Kidney (tissue), 14 donors: ENCODE measurements around the gene SH3RF3. TPM values are rescaled to one million over a fixed set of nuclear protein-coding genes. Genes with fewer than 3 reads are reported as not detected.

Source experiments
- DNase-seq, 5 donors: peaks; one replicate each; pipeline ENCODE4 v3.0.0-alpha.2; 2013 to 2020
- FAIRE-seq: peaks from 2 replicates; lab custom pipeline; 2012; peaks lifted over from hg19 to GRCh38; lab: Jason Lieb, UNC
- H3K27ac ChIP-seq, 2 donors: one replicate each; pipeline ENCODE4 v1.7.0; 2013; ENCODE audit warnings: low read depth in 2 of 2, low read length in 2 of 2, inconsistent platforms in 1 of 2
- H3K27me3 ChIP-seq: one replicate; pipeline ENCODE4 v1.7.1; 2013; ENCODE audit warnings: low read length, inconsistent platforms; ENCODE audit not compliant: control insufficient read depth, insufficient read depth
- H3K36me3 ChIP-seq, 3 donors: one replicate each; pipeline versions ENCODE4 v1.7.0 to v1.7.1; 2013; ENCODE audit warnings: low read length in 3 of 3, control low read depth in 1 of 3, inconsistent platforms in 1 of 3; ENCODE audit not compliant: insufficient read depth in 3 of 3, control insufficient read depth in 2 of 3
- H3K4me1 ChIP-seq, 3 donors: one replicate each; pipeline versions ENCODE4 v1.7.0 to v1.7.1; 2013; ENCODE audit warnings: low read length in 3 of 3, inconsistent platforms in 1 of 3, low read depth in 1 of 3; ENCODE audit not compliant: control insufficient read depth in 2 of 3, insufficient read depth in 2 of 3
- H3K4me3 ChIP-seq, 3 donors: one replicate each; pipeline versions ENCODE4 v1.7.0 to v1.8.1; 2013; ENCODE audit warnings: low read length in 3 of 3, control low read depth in 1 of 3, inconsistent platforms in 1 of 3
- H3K9ac ChIP-seq, 3 donors: one replicate each; pipeline versions ENCODE4 v1.7.0 to v1.7.1; 2013; ENCODE audit warnings: low read length in 3 of 3, control low read depth in 1 of 3, inconsistent platforms in 1 of 3
- H3K9me3 ChIP-seq, 3 donors: one replicate each; pipeline versions ENCODE4 v1.7.0 to v1.7.1; 2013; ENCODE audit warnings: low read length in 3 of 3, control low read depth in 1 of 3, inconsistent platforms in 1 of 3; ENCODE audit not compliant: control insufficient read depth in 2 of 3, insufficient read depth in 1 of 3
- intact Hi-C: fragments of 100-400 bp; cut with DNase I; formaldehyde crosslinking; loops from one replicate; pipeline ENCODE4 v1.11.1; 2022
- polyA plus RNA-seq: library from polyadenylated mRNA; stranded (reverse); fragments of 350-450 nt; fragmentation: Illumina TruSeq; extraction: RNeasy Lipid Tissue Mini Kit (QIAGEN cat#74804); gene quantifications from one replicate; pipeline ENCODE4 v1.2.3, GENCODE V29; 2014; ENCODE audit warnings: low read depth, low replicate concordance; ENCODE audit not compliant: insufficient read depth
- total RNA-seq: library from RNA; stranded (reverse); fragmentation: NEBNext Ultra II Directional; extraction: Animal tissue kit (Norgen Biotek cat#: 25700); gene quantifications from one replicate; pipeline ENCODE4 v1.2.1, GENCODE V29; 2021
- TF ChIP-seq, protein P1 (sequence below): IDR thresholded peaks from 3 replicates; pipeline ENCODE4 v1.5.1; 2012; ENCODE audit warnings: mild to moderate bottlenecking, moderate library complexity, borderline replicate concordance; ENCODE audit not compliant: insufficient read depth; ENCODE audit errors: extremely low read depth
- donor health status: control.
- donor health status: control.
- donor health status: control.
- donor health status: control.
- donor health status: control.
- donor health status: DM: yes; HTN: yes; CAD: no.
- donor health status: Normal renal cell carcinoma (clear cell type).

The SH3RF3 gene
- total and polyA plus RNA-seq, 2 donors from 2014 or later = 1.7 to 10.7 TPM

DNA sequence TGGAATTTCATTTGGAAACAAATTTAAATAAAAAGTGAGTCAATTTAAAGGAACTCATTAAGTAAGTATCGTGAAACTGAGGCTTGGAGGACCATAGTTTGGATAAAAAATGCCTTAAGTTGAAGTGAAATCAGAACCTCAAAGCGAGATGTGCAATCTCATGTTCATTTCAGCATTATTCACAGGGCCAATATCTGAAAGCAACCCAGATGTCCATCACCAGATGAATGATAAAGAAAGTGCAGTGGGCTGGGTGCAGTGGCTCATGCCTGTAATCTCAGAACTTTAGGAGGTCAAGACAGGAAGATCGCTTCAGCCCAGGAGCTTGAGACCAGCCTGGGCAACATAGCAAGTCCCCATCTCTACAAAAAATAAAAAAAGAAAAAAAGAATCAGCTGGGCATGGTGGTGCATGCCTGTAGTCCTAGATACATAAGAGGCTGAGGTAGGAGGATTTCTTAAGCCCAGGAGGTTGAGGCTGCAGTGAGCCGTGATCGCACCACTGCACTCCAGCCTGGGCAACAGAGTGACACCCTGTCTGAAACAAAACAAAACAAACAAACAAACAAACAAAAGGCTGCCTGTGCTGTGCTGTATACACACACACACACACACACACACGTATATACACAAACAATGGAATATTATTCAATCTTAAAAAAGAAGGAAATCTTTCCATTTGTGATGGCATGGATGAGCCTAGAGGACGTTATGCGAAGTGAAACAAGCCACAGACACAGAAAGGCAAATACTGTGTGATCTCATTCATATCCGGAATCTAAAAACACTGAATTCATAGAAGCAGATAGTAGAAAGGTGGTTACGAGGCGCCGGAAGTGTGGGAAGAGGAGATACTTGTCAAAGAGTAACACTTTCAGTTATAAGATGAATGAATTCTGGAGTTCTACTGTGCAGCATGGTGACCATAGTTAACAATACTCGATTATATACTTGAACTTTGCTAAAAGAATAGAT lies 14.5 kb downstream of the SH3RF3 start:
- H3K9ac ChIP-seq = no peak overlapping the region
- FAIRE-seq (no peak), DNase-seq (no peak)
- H3K27me3 ChIP-seq = no peaks in the 10 kb centered on the region
- H3K9me3 ChIP-seq = no peaks in the 10 kb centered on the region
- TF ChIP-seq, protein P1, sequence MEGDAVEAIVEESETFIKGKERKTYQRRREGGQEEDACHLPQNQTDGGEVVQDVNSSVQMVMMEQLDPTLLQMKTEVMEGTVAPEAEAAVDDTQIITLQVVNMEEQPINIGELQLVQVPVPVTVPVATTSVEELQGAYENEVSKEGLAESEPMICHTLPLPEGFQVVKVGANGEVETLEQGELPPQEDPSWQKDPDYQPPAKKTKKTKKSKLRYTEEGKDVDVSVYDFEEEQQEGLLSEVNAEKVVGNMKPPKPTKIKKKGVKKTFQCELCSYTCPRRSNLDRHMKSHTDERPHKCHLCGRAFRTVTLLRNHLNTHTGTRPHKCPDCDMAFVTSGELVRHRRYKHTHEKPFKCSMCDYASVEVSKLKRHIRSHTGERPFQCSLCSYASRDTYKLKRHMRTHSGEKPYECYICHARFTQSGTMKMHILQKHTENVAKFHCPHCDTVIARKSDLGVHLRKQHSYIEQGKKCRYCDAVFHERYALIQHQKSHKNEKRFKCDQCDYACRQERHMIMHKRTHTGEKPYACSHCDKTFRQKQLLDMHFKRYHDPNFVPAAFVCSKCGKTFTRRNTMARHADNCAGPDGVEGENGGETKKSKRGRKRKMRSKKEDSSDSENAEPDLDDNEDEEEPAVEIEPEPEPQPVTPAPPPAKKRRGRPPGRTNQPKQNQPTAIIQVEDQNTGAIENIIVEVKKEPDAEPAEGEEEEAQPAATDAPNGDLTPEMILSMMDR = no peak
- no peaks in the 10 kb centered on the region for H3K4me1 ChIP-seq
- H3K27ac ChIP-seq = no peak overlapping the region
- H3K36me3 ChIP-seq = no peaks in the 10 kb centered on the region
- no peak overlapping the region for H3K4me3 ChIP-seq
- intact Hi-C loops = no loop called here

DNA sequence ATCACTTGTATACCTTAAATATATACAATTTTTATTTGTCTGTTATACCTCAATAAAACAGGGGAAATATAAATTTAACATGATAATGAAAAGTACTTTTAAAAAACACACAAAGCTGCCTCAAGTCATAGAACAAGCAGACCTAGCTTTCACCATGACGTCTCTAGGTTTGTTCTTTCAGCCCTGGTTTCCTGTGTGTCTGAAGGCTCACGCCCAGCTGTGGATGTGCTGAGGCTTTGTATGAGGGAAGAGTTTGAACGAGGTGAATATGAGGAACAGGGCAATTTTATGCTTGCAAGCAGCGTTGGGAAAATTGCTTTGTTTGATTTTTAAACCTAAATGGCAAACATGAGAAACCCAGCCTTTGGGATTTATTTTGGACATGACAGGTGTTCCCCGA lies 15.3 kb downstream of the SH3RF3 start:
- H3K27me3 ChIP-seq = no peaks in the 10 kb centered on the region
- no peak for DNase-seq
- H3K9me3 ChIP-seq = no peaks in the 10 kb centered on the region
- H3K27ac ChIP-seq = no peak overlapping the region
- H3K4me1 ChIP-seq = no peaks in the 10 kb centered on the region
- H3K4me3 ChIP-seq = no peak overlapping the region
- TF ChIP-seq, protein P1 = no peak
- no peaks in the 10 kb centered on the region for H3K36me3 ChIP-seq
- FAIRE-seq = no peak
- intact Hi-C loops = no loop called here
- no peak overlapping the region for H3K9ac ChIP-seq

DNA sequence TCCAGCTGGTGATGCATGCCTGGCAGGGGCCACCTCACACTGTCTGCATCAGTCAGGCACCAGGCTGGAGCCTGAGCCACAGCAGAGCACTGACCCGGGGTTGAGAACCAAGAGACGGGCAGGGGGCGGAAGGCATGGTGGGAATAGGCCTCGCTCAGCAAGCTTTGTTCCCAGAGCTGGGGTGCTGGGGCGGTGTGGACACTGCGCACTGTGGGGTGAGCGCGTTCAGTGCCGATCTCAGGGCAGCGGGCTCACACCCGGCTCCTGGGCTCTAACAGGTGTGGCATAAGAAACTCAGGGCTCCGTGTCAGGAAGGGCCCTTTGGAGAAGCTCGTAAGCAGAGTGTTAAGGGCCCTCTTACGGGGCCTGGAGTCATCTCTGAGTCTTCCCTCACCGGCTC lies 15.7 kb downstream of the SH3RF3 start:
- H3K36me3 ChIP-seq = no peaks in the 10 kb centered on the region
- H3K9ac ChIP-seq = no peak overlapping the region
- no peaks in the 10 kb centered on the region for H3K4me1 ChIP-seq
- TF ChIP-seq, protein P1 = no peak
- H3K27me3 ChIP-seq = no peaks in the 10 kb centered on the region
- DNase-seq = no peak
- no peak overlapping the region for H3K27ac ChIP-seq
- H3K9me3 ChIP-seq = no peaks in the 10 kb centered on the region
- H3K4me3 ChIP-seq = no peak overlapping the region
- intact Hi-C loops = no loop called here
- no peak for FAIRE-seq
